Mesenchymal stem cell (in vitro differentiated cells and primary cell): ENCODE measurements around the gene ACP1.

Experiments used
- DNase-seq: peaks from one replicate; pipeline ENCODE4 v3.0.0-alpha.2; 2013
- H2AFZ ChIP-seq: one replicate; pipeline ENCODE4 v1.6.1; 2013; ENCODE audit warnings: low read depth, mild to moderate bottlenecking, control low read depth, inconsistent platforms, low read length, moderate library complexity
- H2AK5ac ChIP-seq: 2 replicates; pipeline ENCODE4 v1.6.1; 2013; ENCODE audit warnings: low read length, moderate library complexity, mild to moderate bottlenecking, inconsistent platforms; ENCODE audit not compliant: severe bottlenecking
- H2BK120ac ChIP-seq: one replicate; pipeline ENCODE4 v1.6.1; 2013; ENCODE audit warnings: low read depth, mild to moderate bottlenecking, inconsistent platforms, low read length, moderate library complexity
- H2BK12ac ChIP-seq, 2 experiments: one replicate each; pipeline ENCODE4 v1.6.1; 2013; ENCODE audit warnings: inconsistent platforms in 2 of 2, low read length in 2 of 2, mild to moderate bottlenecking in 2 of 2, moderate library complexity in 2 of 2, control low read depth in 1 of 2
- H2BK15ac ChIP-seq: one replicate; pipeline ENCODE4 v1.6.1; 2013; ENCODE audit warnings: mild to moderate bottlenecking, low read depth, inconsistent platforms; ENCODE audit not compliant: poor library complexity, severe bottlenecking
- H2BK5ac ChIP-seq: 2 replicates; pipeline ENCODE4 v1.6.1; 2013; ENCODE audit warnings: low read depth, mild to moderate bottlenecking, low read length, control low read depth, inconsistent platforms; ENCODE audit not compliant: poor library complexity, severe bottlenecking
- H3K14ac ChIP-seq, 2 experiments: one replicate each; pipeline ENCODE4 v1.6.1; 2013; ENCODE audit warnings: inconsistent platforms in 2 of 2, low read length in 2 of 2, control low read depth in 1 of 2, mild to moderate bottlenecking in 1 of 2, moderate library complexity in 1 of 2
- H3K18ac ChIP-seq, 2 experiments: one replicate each; pipeline ENCODE4 v1.6.1; 2013; ENCODE audit warnings: inconsistent platforms in 2 of 2, low read length in 2 of 2, control low read depth in 1 of 2, low read depth in 1 of 2, mild to moderate bottlenecking in 1 of 2
- H3K23ac ChIP-seq, 2 experiments: one replicate each; pipeline ENCODE4 v1.6.1; 2013; ENCODE audit warnings: inconsistent platforms in 2 of 2, low read length in 2 of 2, mild to moderate bottlenecking in 2 of 2, moderate library complexity in 2 of 2, control low read depth in 1 of 2
- H3K27ac ChIP-seq: 2 replicates; pipeline ENCODE4 v1.5.1; 2013; ENCODE audit warnings: mild to moderate bottlenecking, moderate library complexity, low read length, control low read depth, inconsistent platforms; ENCODE audit not compliant: poor library complexity, severe bottlenecking
- H3K27me3 ChIP-seq, 2 experiments: 2 replicates each; pipeline versions ENCODE4 v1.6.1 to v1.7.0; 2013; ENCODE audit warnings: low read length in 2 of 2, mild to moderate bottlenecking in 2 of 2, moderate library complexity in 2 of 2, control low read depth in 1 of 2, inconsistent platforms in 1 of 2; ENCODE audit not compliant: control insufficient read depth in 1 of 2, insufficient read depth in 1 of 2
- H3K36me3 ChIP-seq, 2 experiments: 2 replicates each; pipeline versions ENCODE4 v1.6.1 to v1.7.0; 2013; ENCODE audit warnings: low read length in 2 of 2, control low read depth in 1 of 2, inconsistent platforms in 1 of 2, low read depth in 1 of 2, mild to moderate bottlenecking in 1 of 2; ENCODE audit not compliant: insufficient read depth in 2 of 2, control insufficient read depth in 1 of 2
- H3K4ac ChIP-seq, 2 experiments: one replicate each; pipeline ENCODE4 v1.6.1; 2013; ENCODE audit warnings: inconsistent platforms in 2 of 2, low read length in 2 of 2, mild to moderate bottlenecking in 2 of 2, moderate library complexity in 2 of 2, control low read depth in 1 of 2, low read depth in 1 of 2
- H3K4me1 ChIP-seq: 2 replicates; pipeline ENCODE4 v1.6.1; 2013; ENCODE audit warnings: low read depth, low read length, control low read depth; ENCODE audit not compliant: control insufficient read depth, insufficient read depth
- H3K4me2 ChIP-seq: 2 replicates; pipeline ENCODE4 v1.6.1; 2013; ENCODE audit warnings: low read length, mild to moderate bottlenecking, inconsistent platforms; ENCODE audit not compliant: poor library complexity, severe bottlenecking
- H3K4me3 ChIP-seq, 2 experiments: 2 replicates each; pipeline versions ENCODE4 v1.5.1 to v1.7.0; 2013; ENCODE audit warnings: low read length in 2 of 2, mild to moderate bottlenecking in 2 of 2, control low read depth in 1 of 2, low read depth in 1 of 2; ENCODE audit not compliant: insufficient read depth in 1 of 2
- H3K79me1 ChIP-seq: replicated peaks from 2 replicates; pipeline ENCODE4 v1.6.1; 2013; ENCODE audit warnings: mild to moderate bottlenecking, control low read depth, low read length, inconsistent platforms; ENCODE audit not compliant: poor library complexity, severe bottlenecking
- H3K9ac ChIP-seq: 2 replicates; pipeline ENCODE4 v1.7.0; 2013; ENCODE audit warnings: mild to moderate bottlenecking, low read length, moderate library complexity
- H3K9me3 ChIP-seq: 2 replicates; pipeline ENCODE4 v1.7.0; 2013; ENCODE audit warnings: mild to moderate bottlenecking, low read length; ENCODE audit not compliant: control insufficient read depth
- H4K8ac ChIP-seq: one replicate; pipeline ENCODE4 v1.6.1; 2013; ENCODE audit warnings: inconsistent platforms, mild to moderate bottlenecking, low read length, moderate library complexity
- H4K91ac ChIP-seq: one replicate; pipeline ENCODE4 v1.6.1; 2013; ENCODE audit warnings: mild to moderate bottlenecking, low read length, inconsistent platforms
- WGBS: methylation state at CpG from one replicate; pipeline ENCODE4 v1.1.7; 2013; ENCODE audit warnings: mixed read lengths; 5-methylcytosine and 5-hydroxymethylcytosine counted together

The ACP1 gene

GRCh38 chr2:257842-258241 is 6.9 kb upstream of the ACP1 start:
- peaks cover 3 to 19% of the 10 kb centered on the region in 2 experiments for H3K36me3 ChIP-seq
- no peaks in the 10 kb centered on the region for H3K27me3 ChIP-seq
- H2BK120ac ChIP-seq = no peak overlapping the region
- H4K91ac ChIP-seq = no peak overlapping the region
- H2BK12ac ChIP-seq = no peak overlapping the region
- H3K9ac ChIP-seq = no peak overlapping the region
- H2AFZ ChIP-seq = no peak overlapping the region
- no peak overlapping the region for H2BK15ac ChIP-seq
- no peak overlapping the region for H3K23ac ChIP-seq
- no peak overlapping the region for H2BK5ac ChIP-seq
- H3K4ac ChIP-seq = no peak overlapping the region
- no peak overlapping the region for H3K4me2 ChIP-seq
- no peaks in the 10 kb centered on the region for H3K4me1 ChIP-seq
- DNase-seq = no peak
- H3K9me3 ChIP-seq = peaks cover 12% of the 10 kb centered on the region
- H3K14ac ChIP-seq = no peak overlapping the region
- no peak overlapping the region for H3K18ac ChIP-seq
- peaks cover 9% of the 10 kb centered on the region for H3K79me1 ChIP-seq
- H3K4me3 ChIP-seq = no peak overlapping the region
- 96% methylated on average over 2 of the region's 2 CpGs for WGBS
- H3K27ac ChIP-seq = no peak overlapping the region
- no peak overlapping the region for H2AK5ac ChIP-seq
- H4K8ac ChIP-seq = no peak overlapping the region

- Histone ChIP-seq H3K4ac (no peak overlapping the region), H2BK120ac (no peak overlapping the region), H3K36me3 (peaks cover 9 to 19% of the 10 kb centered on the region in 2 experiments), H3K4me1 (peaks cover 7% of the 10 kb centered on the region), H4K91ac (no peak overlapping the region), H2AK5ac (no peak overlapping the region), H3K4me2 (no peak overlapping the region), H4K8ac (no peak overlapping the region), H3K23ac (no peak overlapping the region), H3K14ac (no peak overlapping the region), H3K9ac (no peak overlapping the region), H3K4me3 (no peak overlapping the region), H3K27ac (no peak overlapping the region), H3K9me3 (peaks cover 12% of the 10 kb centered on the region), H3K18ac (peak overlapping the region in 1 of 2 experiments; percentile 8), H2BK5ac (no peak overlapping the region), H3K27me3 (no peaks in the 10 kb centered on the region), H2BK15ac (no peak overlapping the region), H2AFZ (no peak overlapping the region), H3K79me1 (peaks cover 20% of the 10 kb centered on the region), H2BK12ac (peak overlapping the region in 1 of 2 experiments; percentile 15)
- DNase-seq = no peak
- 88% methylated on average over 3 of the region's 3 CpGs for WGBS
These were observed 5.8 kb upstream of the ACP1 start for GRCh38 chr2:258933-259332.

- Histone ChIP-seq H2BK12ac (no peak overlapping the region), H2BK5ac (no peak overlapping the region), H2AFZ (no peak overlapping the region), H3K9me3 (peaks cover 12% of the 10 kb centered on the region), H3K4me3 (no peak overlapping the region), H4K91ac (no peak overlapping the region), H3K4me2 (no peak overlapping the region), H3K27ac (no peak overlapping the region), H3K14ac (no peak overlapping the region), H4K8ac (no peak overlapping the region), H3K36me3 (peaks cover 9 to 19% of the 10 kb centered on the region in 2 experiments), H2AK5ac (no peak overlapping the region), H3K9ac (no peak overlapping the region), H3K18ac (no peak overlapping the region), H3K4ac (no peak overlapping the region), H3K79me1 (peaks cover 24% of the 10 kb centered on the region), H3K27me3 (no peaks in the 10 kb centered on the region), H2BK120ac (no peak overlapping the region), H2BK15ac (no peak overlapping the region), H3K23ac (no peak overlapping the region), H3K4me1 (peaks cover 11% of the 10 kb centered on the region)
- 100% methylated on average over 1 of the region's 2 CpGs for WGBS
- DNase-seq = no peak
These were observed 4.9 kb upstream of the ACP1 start for GRCh38 chr2:259789-260331.

- no peak overlapping the region for H2BK5ac ChIP-seq
- no peak overlapping the region for H3K4ac ChIP-seq
- no peak overlapping the region for H3K4me2 ChIP-seq
- DNase-seq = peak; percentile 90
- H3K14ac ChIP-seq = no peak overlapping the region
- H2BK15ac ChIP-seq = no peak overlapping the region
- no peak overlapping the region for H3K27ac ChIP-seq
- no peak overlapping the region for H3K4me3 ChIP-seq
- H3K27me3 ChIP-seq = no peaks in the 10 kb centered on the region
- H3K4me1 ChIP-seq = peaks cover 12% of the 10 kb centered on the region
- H3K18ac ChIP-seq = peak overlapping the region in 1 of 2 experiments; percentile 26
- no peak overlapping the region for H4K8ac ChIP-seq
- 50% methylated on average over 6 of the region's 6 CpGs for WGBS
- H3K23ac ChIP-seq = no peak overlapping the region
- peaks cover 9 to 19% of the 10 kb centered on the region in 2 experiments for H3K36me3 ChIP-seq
- H2AFZ ChIP-seq = no peak overlapping the region
- no peak overlapping the region for H4K91ac ChIP-seq
- no peak overlapping the region for H2AK5ac ChIP-seq
- peaks cover 12% of the 10 kb centered on the region for H3K9me3 ChIP-seq
- H3K79me1 ChIP-seq = peaks cover 24% of the 10 kb centered on the region
- H3K9ac ChIP-seq = no peak overlapping the region
- no peak overlapping the region for H2BK120ac ChIP-seq
- no peak overlapping the region for H2BK12ac ChIP-seq
These were observed 4.1 kb upstream of the ACP1 start for GRCh38 chr2:260507-261161.
